ENCODE results near the gene CCDC191. TPM values are rescaled to one million over a fixed set of nuclear protein-coding genes. Genes with fewer than 3 reads are reported as not detected.

Gene CCDC191
- total RNA-seq, 4 donors from 2014 or later = 4.1 to 9.8 (median 7.0) TPM

DNA sequence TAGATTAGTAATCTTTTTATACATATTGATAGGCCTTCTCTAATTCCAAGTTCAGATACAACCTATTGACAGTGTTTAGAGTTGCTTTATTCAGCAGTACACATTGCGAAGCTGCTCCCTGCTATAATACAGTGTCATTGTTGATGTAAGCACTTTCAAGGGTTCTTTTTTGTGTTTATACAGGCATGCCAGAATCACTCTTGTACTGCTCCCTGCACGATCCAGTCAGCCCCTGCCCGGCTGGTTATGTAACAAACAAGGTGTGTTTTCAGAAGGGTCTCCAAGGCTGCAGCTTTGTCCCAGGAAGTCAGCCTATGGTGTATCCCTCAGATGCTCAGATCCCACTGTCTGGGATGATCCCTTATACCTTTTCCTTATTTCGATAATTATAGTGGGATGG is 11.5 kb upstream of the CCDC191 start:
- H3K4me1 ChIP-seq = no peaks in the 10 kb centered on the region
- no peaks in the 10 kb centered on the region for H3K9me3 ChIP-seq
- no peak overlapping the region for H3K4me3 ChIP-seq
- no peaks in the 10 kb centered on the region for H3K36me3 ChIP-seq
- no peaks in the 10 kb centered on the region for H3K27me3 ChIP-seq
- no peak for DNase-seq
- TF ChIP-seq, protein P1, sequence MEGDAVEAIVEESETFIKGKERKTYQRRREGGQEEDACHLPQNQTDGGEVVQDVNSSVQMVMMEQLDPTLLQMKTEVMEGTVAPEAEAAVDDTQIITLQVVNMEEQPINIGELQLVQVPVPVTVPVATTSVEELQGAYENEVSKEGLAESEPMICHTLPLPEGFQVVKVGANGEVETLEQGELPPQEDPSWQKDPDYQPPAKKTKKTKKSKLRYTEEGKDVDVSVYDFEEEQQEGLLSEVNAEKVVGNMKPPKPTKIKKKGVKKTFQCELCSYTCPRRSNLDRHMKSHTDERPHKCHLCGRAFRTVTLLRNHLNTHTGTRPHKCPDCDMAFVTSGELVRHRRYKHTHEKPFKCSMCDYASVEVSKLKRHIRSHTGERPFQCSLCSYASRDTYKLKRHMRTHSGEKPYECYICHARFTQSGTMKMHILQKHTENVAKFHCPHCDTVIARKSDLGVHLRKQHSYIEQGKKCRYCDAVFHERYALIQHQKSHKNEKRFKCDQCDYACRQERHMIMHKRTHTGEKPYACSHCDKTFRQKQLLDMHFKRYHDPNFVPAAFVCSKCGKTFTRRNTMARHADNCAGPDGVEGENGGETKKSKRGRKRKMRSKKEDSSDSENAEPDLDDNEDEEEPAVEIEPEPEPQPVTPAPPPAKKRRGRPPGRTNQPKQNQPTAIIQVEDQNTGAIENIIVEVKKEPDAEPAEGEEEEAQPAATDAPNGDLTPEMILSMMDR (IDR thresholded peaks at IDR 0.05) = no peak
- no peak for TF ChIP-seq POLR2A (IDR thresholded peaks at IDR 0.05)
- intact Hi-C loops (cut with DNase I; ENCODE audit: low total_unique reads) = no loop called here
- no peak overlapping the region for H3K27ac ChIP-seq

DNA sequence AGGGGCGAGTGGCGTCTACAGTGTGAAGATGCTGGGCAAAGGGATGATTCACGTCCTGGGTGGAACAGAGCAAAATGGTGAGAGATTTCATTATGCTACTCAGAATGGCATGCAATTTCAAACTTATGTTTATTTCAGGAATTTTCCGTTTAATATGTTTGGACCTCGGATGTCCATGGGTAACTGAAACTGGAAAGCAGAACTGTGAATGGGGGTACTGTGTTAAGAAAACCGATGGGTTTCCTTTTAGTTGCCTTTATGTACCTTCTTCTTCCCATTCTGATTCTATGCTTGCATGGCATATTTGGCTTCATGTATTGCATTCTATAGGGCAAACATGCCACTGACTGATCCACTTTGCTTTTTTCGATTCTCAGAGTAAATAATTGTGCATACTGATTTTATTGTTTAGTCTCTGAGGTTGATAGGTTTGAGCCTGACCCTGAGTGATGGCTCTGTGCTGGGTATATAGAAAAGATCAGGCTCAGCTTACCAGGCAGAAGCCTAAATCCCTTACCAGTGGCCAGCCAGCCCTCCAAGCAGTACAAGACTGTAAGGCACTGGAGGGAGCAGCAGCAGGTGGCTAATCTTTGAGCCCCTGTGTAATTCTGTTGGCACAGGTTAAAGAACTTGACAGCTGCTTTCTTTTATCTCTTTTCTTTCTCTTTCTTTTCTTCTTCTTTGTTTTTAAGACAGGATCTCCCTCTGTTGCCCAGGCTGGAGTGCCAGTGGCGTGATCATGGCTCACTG is 4.8 kb upstream of the CCDC191 start:
- Histone ChIP-seq H3K9me3 (no peaks in the 10 kb centered on the region), H3K4me3 (no peak overlapping the region), H3K36me3 (no peaks in the 10 kb centered on the region), H3K27ac (no peak overlapping the region), H3K4me1 (no peaks in the 10 kb centered on the region), H3K27me3 (no peaks in the 10 kb centered on the region)
- DNase-seq = no peak
- no peak for TF ChIP-seq POLR2A (IDR thresholded peaks at IDR 0.05)
- TF ChIP-seq, protein P1 (IDR thresholded peaks at IDR 0.05) = no peak
- intact Hi-C loops (cut with DNase I; ENCODE audit: low total_unique reads) = no loop called here

DNA sequence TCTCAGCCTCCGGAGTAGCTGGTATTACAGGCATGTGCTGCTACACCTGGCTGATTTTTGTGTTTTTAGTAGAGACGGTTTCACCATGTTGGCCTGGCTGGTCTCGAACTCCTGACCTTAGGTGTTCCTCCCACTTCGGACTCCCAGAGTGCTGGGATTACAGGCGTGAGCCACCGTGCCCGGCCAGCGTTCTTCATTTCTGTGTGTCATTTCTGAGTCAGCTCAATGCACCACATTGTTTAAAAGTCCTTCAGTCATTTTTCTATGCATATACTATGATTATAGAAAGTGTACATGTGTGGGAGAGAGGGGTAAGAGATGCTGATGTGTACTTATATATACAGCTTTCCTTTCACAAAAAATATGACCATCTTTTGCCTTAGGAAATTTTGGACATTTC is 2.3 kb upstream of the CCDC191 start:
- no peaks in the 10 kb centered on the region for H3K4me1 ChIP-seq
- intact Hi-C loops (cut with DNase I; ENCODE audit: low total_unique reads) = no loop called here
- DNase-seq = no peak
- H3K27ac ChIP-seq = no peak overlapping the region
- H3K36me3 ChIP-seq = no peaks in the 10 kb centered on the region
- no peaks in the 10 kb centered on the region for H3K27me3 ChIP-seq
- no peaks in the 10 kb centered on the region for H3K9me3 ChIP-seq
- TF ChIP-seq, protein P1 (IDR thresholded peaks at IDR 0.05) = no peak
- no peak for TF ChIP-seq POLR2A (IDR thresholded peaks at IDR 0.05)
- no peak overlapping the region for H3K4me3 ChIP-seq

DNA sequence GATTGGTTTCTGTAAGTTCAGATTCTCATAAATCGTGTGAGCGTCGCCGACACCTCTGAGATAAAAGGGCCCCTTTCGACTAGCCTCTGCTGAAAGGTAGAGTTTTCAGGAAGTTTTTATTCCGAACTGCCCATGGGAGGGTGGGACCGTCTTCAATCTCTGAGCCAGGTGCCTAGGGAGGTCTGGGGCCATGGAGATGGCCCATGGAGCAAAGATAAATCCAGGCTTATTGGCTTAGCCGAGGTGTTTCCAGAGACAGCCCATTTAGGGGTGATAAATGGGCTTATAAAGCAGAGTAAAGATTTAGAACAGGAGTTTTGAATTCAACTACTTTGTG is 653 bp upstream of the CCDC191 start:
- no peaks in the 10 kb centered on the region for H3K4me1 ChIP-seq
- intact Hi-C loops (cut with DNase I; ENCODE audit: low total_unique reads) = no loop called here

DNA sequence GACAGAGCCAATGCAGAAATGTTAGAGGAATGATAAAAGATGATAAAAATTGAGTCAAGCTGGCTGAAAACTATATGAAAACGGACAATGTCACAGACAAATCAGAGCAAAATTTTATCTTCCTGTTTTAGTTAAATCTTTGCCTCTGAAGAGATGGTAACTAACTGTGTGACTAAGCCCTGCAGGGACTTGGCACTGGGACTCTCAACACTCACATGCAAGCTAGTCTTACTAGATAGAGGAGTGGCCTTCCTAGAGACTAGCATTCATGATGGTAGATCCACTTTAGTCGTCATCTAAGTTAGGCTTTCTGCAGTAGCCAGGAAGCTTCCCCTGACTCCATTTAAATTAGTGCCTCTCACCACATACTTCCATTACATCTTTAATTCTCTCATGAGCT is 4.1 kb downstream of the CCDC191 start:
- Histone ChIP-seq H3K4me3 (no peak overlapping the region), H3K27me3 (no peaks in the 10 kb centered on the region), H3K36me3 (no peaks in the 10 kb centered on the region), H3K27ac (no peak overlapping the region), H3K9me3 (no peaks in the 10 kb centered on the region), H3K4me1 (no peaks in the 10 kb centered on the region)
- DNase-seq = no peak
- intact Hi-C loops (cut with DNase I; ENCODE audit: low total_unique reads) = no loop called here
- no peak for TF ChIP-seq POLR2A (IDR thresholded peaks at IDR 0.05)
- TF ChIP-seq, protein P1 (IDR thresholded peaks at IDR 0.05) = no peak

More for the DNA sequence above, 653 bp upstream of the CCDC191 start:
- DNase-seq = no peak
- no peaks in the 10 kb centered on the region for H3K27me3 ChIP-seq
- H3K27ac ChIP-seq = peak overlapping the region; percentile 58 to 67
- TF ChIP-seq POLR2A (IDR thresholded peaks at IDR 0.05) = no peak
- TF ChIP-seq, protein P1 (IDR thresholded peaks at IDR 0.05) = no peak
- peak overlapping the region; percentile 48 to 72 for H3K4me3 ChIP-seq
- no peaks in the 10 kb centered on the region for H3K9me3 ChIP-seq
- H3K36me3 ChIP-seq = no peaks in the 10 kb centered on the region

Measured in uterus (tissue), 4 donors.